Subcutaneous abdominal adipose tissue (tissue), 5 donors: ENCODE results near the gene NFIC.
"Not testable (repeated sequence)": the region's sequence is repeated elsewhere in the genome, so short reads cannot be mapped to it uniquely, and the experiment has no call there.

Experiments used
- H3K27ac ChIP-seq: one replicate; pipeline ENCODE4 v1.7.0; 2013; ENCODE audit warnings: low read depth, mild to moderate bottlenecking, inconsistent platforms, low read length, moderate library complexity
- H3K27me3 ChIP-seq, 5 donors: one replicate each; pipeline ENCODE4 v1.7.0; 2013; ENCODE audit warnings: low read length in 5 of 5, inconsistent platforms in 1 of 5; ENCODE audit not compliant: control insufficient read depth in 5 of 5, insufficient read depth in 4 of 5
- H3K36me3 ChIP-seq, 5 donors: one replicate each; pipeline ENCODE4 v1.7.0; 2013; ENCODE audit warnings: low read length in 5 of 5; ENCODE audit not compliant: control insufficient read depth in 5 of 5, insufficient read depth in 5 of 5
- H3K4me1 ChIP-seq, 5 donors: one replicate each; pipeline ENCODE4 v1.7.0; 2013; ENCODE audit warnings: low read length in 5 of 5, mild to moderate bottlenecking in 3 of 5, moderate library complexity in 1 of 5; ENCODE audit not compliant: control insufficient read depth in 5 of 5, insufficient read depth in 5 of 5
- H3K4me3 ChIP-seq, 5 donors: one replicate each; pipeline ENCODE4 v1.7.0; 2013; ENCODE audit warnings: low read length in 5 of 5, low read depth in 1 of 5
- H3K9ac ChIP-seq, 5 donors: one replicate each; pipeline ENCODE4 v1.7.0; 2013; ENCODE audit warnings: low read length in 5 of 5, mild to moderate bottlenecking in 4 of 5, moderate library complexity in 3 of 5
- H3K9me3 ChIP-seq, 5 donors: one replicate each; pipeline ENCODE4 v1.7.0; 2013; ENCODE audit warnings: low read length in 5 of 5; ENCODE audit not compliant: control insufficient read depth in 5 of 5
- donor health status: healthy.
- donor health status: healthy.
- donor health status: healthy.
- donor health status: healthy.
- donor health status: healthy.

The NFIC gene

GRCh38 chr19:3346677-3347353 is 19.6 kb upstream of the NFIC start:
- no peaks in the 10 kb centered on the region for H3K36me3 ChIP-seq
- peak overlapping the region; percentile 89 for H3K27ac ChIP-seq
- no peaks in the 10 kb centered on the region for H3K27me3 ChIP-seq
- peak overlapping the region in 4 of 5 donors; percentile 35 to 71 (median 56) for H3K9ac ChIP-seq
- peak overlapping the region in 3 of 5 donors; percentile 6 to 30 (median 18) for H3K4me3 ChIP-seq
- H3K4me1 ChIP-seq: peaks cover 3 to 41% (median 30%) of the 10 kb centered on the region in 5 donors
- H3K9me3 ChIP-seq: no peaks in the 10 kb centered on the region

GRCh38 chr19:3348042-3348441 is 18.3 kb upstream of the NFIC start:
- no peak overlapping the region for H3K9ac ChIP-seq
- no peaks in the 10 kb centered on the region for H3K36me3 ChIP-seq
- no peak overlapping the region for H3K4me3 ChIP-seq
- H3K27me3 ChIP-seq: no peaks in the 10 kb centered on the region
- H3K9me3 ChIP-seq: no peaks in the 10 kb centered on the region
- H3K4me1 ChIP-seq: peaks cover 3 to 37% (median 27%) of the 10 kb centered on the region in 5 donors
- no peak overlapping the region for H3K27ac ChIP-seq

GRCh38 chr19:3348469-3348868 is 17.9 kb upstream of the NFIC start:
- not testable (repeated sequence) for H3K36me3 ChIP-seq, H3K27ac ChIP-seq, H3K27me3 ChIP-seq, H3K9me3 ChIP-seq, H3K9ac ChIP-seq, H3K4me3 ChIP-seq
- H3K4me1 ChIP-seq: peaks cover 3 to 33% (median 23%) of the 10 kb centered on the region in 5 donors

- peaks cover 3 to 25% (median 22%) of the 10 kb centered on the region in 5 donors for H3K4me1 ChIP-seq
- H3K36me3 ChIP-seq: no peaks in the 10 kb centered on the region
- no peak overlapping the region for H3K9ac ChIP-seq
- H3K4me3 ChIP-seq: no peak overlapping the region
- no peak overlapping the region for H3K27ac ChIP-seq
- no peaks in the 10 kb centered on the region for H3K27me3 ChIP-seq
- peaks cover 0 to 3% (median 0%) of the 10 kb centered on the region in 5 donors for H3K9me3 ChIP-seq
Measured at GRCh38 chr19:3350014-3350663, 16.2 kb upstream of the NFIC start.

- H3K36me3 ChIP-seq: no peaks in the 10 kb centered on the region
- H3K27ac ChIP-seq: no peak overlapping the region
- peaks cover 0 to 13% (median 10%) of the 10 kb centered on the region in 5 donors for H3K4me1 ChIP-seq
- H3K27me3 ChIP-seq: no peaks in the 10 kb centered on the region
- no peak overlapping the region for H3K9ac ChIP-seq
- peaks cover 0 to 3% (median 0%) of the 10 kb centered on the region in 5 donors for H3K9me3 ChIP-seq
- H3K4me3 ChIP-seq: no peak overlapping the region
Measured at GRCh38 chr19:3351702-3352447, 14.5 kb upstream of the NFIC start.

- H3K27me3 ChIP-seq: no peaks in the 10 kb centered on the region
- H3K27ac ChIP-seq: no peak overlapping the region
- H3K4me1 ChIP-seq: peaks cover 0 to 21% (median 16%) of the 10 kb centered on the region in 5 donors
- H3K9me3 ChIP-seq: peaks cover 0 to 3% (median 0%) of the 10 kb centered on the region in 5 donors
- no peak overlapping the region for H3K4me3 ChIP-seq
- no peak overlapping the region for H3K9ac ChIP-seq
- H3K36me3 ChIP-seq: no peaks in the 10 kb centered on the region
Measured at GRCh38 chr19:3353493-3353892, 12.9 kb upstream of the NFIC start.

- no peaks in the 10 kb centered on the region for H3K27me3 ChIP-seq
- no peak overlapping the region for H3K27ac ChIP-seq
- peaks cover 0 to 3% (median 0%) of the 10 kb centered on the region in 5 donors for H3K9me3 ChIP-seq
- no peak overlapping the region for H3K4me3 ChIP-seq
- H3K9ac ChIP-seq: no peak overlapping the region
- peaks cover 4 to 35% (median 27%) of the 10 kb centered on the region in 5 donors for H3K4me1 ChIP-seq
- H3K36me3 ChIP-seq: no peaks in the 10 kb centered on the region
Measured at GRCh38 chr19:3356805-3357204, 9.6 kb upstream of the NFIC start.

GRCh38 chr19:3357271-3357991 is 9.0 kb upstream of the NFIC start:
- Histone ChIP-seq H3K4me3 (peak overlapping the region in 1 of 5 donors; percentile 71), H3K9me3 (peaks cover 0 to 3% (median 0%) of the 10 kb centered on the region in 5 donors), H3K27me3 (no peaks in the 10 kb centered on the region), H3K27ac (no peak overlapping the region), H3K36me3 (no peaks in the 10 kb centered on the region), H3K4me1 (peaks cover 5 to 42% (median 34%) of the 10 kb centered on the region in 5 donors), H3K9ac (peak overlapping the region in 1 of 5 donors; percentile 13)

- Histone ChIP-seq H3K36me3 (no peaks in the 10 kb centered on the region), H3K9ac (peak overlapping the region in 1 of 5 donors; percentile 13), H3K27ac (peak overlapping the region; percentile 23), H3K4me3 (peak overlapping the region in 4 of 5 donors; percentile 27 to 80 (median 73)), H3K27me3 (no peaks in the 10 kb centered on the region), H3K4me1 (peaks cover 5 to 46% (median 37%) of the 10 kb centered on the region in 5 donors), H3K9me3 (peaks cover 0 to 3% (median 0%) of the 10 kb centered on the region in 5 donors)
Measured at GRCh38 chr19:3357992-3358688, 8.2 kb upstream of the NFIC start.
